ENCODE measurements around the gene FCGR1A. TPM values are rescaled to one million over a fixed set of nuclear protein-coding genes. Genes with fewer than 3 reads are reported as not detected.
"Not testable (repeated sequence)": the region's sequence is repeated elsewhere in the genome, so short reads cannot be mapped to it uniquely, and the experiment has no call there.

The FCGR1A gene
- total and polyA plus RNA-seq, 2 of the 4 experiments (the other 2 are of a cell fraction), result not detected

DNA sequence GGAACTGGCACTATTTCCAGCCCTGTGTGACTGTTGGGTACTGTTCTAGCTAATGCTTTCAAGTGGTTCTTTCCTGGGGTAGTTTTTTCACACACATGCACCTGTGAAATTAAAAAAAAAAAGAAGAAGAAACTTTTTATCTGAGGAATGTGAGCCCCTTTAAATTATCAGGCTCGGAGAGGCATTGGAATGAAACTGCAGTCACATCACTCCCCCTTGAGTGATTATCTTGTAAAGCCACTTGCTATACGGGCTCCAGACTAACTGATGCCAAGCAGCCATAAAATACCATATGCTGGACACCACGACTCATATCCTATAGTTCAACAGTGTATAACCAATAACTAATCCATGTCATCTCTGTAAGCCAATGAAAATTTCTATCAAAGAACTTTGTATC lies 5.4 kb upstream of the FCGR1A start:
- H4K8ac ChIP-seq (ENCODE audit: low read depth in 2 of 2, low read length in 2 of 2); ATAC-seq (ENCODE audit: low read depth); H2AFZ ChIP-seq (replicated peaks; ENCODE audit: low read length, poor library complexity); H3K4ac ChIP-seq (ENCODE audit: low read depth, low read length); intact Hi-C loops (cut with micrococcal nuclease); H3K9ac ChIP-seq (ENCODE audit: low read depth, low read length); H4K91ac ChIP-seq (ENCODE audit: insufficient read depth, low read depth, low read length); DNase-seq; H3K14ac ChIP-seq (replicated peaks; ENCODE audit: low read depth, low read length); H2BK5ac ChIP-seq (ENCODE audit: low read depth, low read length, poor library complexity, severe bottlenecking); BruUV-seq (replicated peaks); dilution Hi-C loops (cut with HindIII; ENCODE audit: low sequenced_read_pairs, unreplicated experiment); H2AK5ac ChIP-seq (ENCODE audit: low read depth, low read length); H3K36me3 ChIP-seq (ENCODE audit: control insufficient read depth, insufficient read depth, low read length); H3K27ac ChIP-seq (ENCODE audit: insufficient read depth, low read length); H3K18ac ChIP-seq (ENCODE audit: low read depth, low read length); H2BK20ac ChIP-seq (ENCODE audit: low read depth, low read length); POLR2A ChIA-PET (ENCODE audit: unreplicated experiment); in situ Hi-C loops (cut with MboI; ENCODE audit: low sequenced_read_pairs); H3K9me1 ChIP-seq (ENCODE audit: insufficient read depth, low read length); H2AK9ac ChIP-seq (replicated peaks; ENCODE audit: low read depth, low read length, poor library complexity); H2BK15ac ChIP-seq (ENCODE audit: low read depth, low read length); H3K4me2 ChIP-seq (ENCODE audit: low read depth, low read length); H3K23ac ChIP-seq (ENCODE audit: low read depth, low read length); H3K56ac ChIP-seq (ENCODE audit: extremely low read depth, insufficient read depth, low read length); H4K20me1 ChIP-seq (ENCODE audit: insufficient read depth, low read length); H3K4me1 ChIP-seq (ENCODE audit: control insufficient read depth, insufficient read depth, low read length); CTCF ChIA-PET; H3K27me3 ChIP-seq (ENCODE audit: control insufficient read depth, insufficient read depth, low read length); H3K9me3 ChIP-seq (ENCODE audit: control insufficient read depth, insufficient read depth, low read length); H3K4me3 ChIP-seq (ENCODE audit: insufficient read depth, low read depth, low read length); H4K5ac ChIP-seq (ENCODE audit: low read depth, low read length); H2BK120ac ChIP-seq (ENCODE audit: low read depth, low read length); H3K79me1 ChIP-seq (ENCODE audit: low read depth in 1 of 2, low read length in 2 of 2): not testable (repeated sequence)
- WGBS, 2 experiments (ENCODE audit: extremely low coverage in 2 of 2, insufficient read length in 1 of 2), result no CpG with 5 or more reads among the region's 3 CpGs

DNA sequence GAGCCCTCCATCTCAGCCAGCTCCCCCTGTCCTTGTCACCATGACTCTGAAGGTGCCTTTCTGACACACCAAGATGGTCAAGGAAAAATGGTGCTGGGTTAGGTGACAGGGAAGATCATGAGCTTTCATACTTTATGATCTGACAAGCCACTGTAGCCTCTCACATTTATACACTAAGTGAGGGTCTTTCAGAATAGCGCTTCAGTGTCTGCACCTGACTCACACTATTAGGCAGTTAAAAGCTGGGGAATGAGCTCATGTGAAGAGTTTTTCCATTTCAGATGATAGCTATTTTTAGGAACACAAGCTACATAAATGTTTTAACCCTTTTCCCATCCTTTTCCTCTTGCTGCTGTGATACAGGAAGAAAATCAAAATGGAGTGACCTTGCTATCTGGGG lies 4.2 kb upstream of the FCGR1A start:
- H3K9ac ChIP-seq (ENCODE audit: low read depth, low read length); H2AK9ac ChIP-seq (replicated peaks; ENCODE audit: low read depth, low read length, poor library complexity); H3K56ac ChIP-seq (ENCODE audit: extremely low read depth, insufficient read depth, low read length); H4K8ac ChIP-seq (ENCODE audit: low read depth in 2 of 2, low read length in 2 of 2); BruUV-seq (replicated peaks); H3K14ac ChIP-seq (replicated peaks; ENCODE audit: low read depth, low read length); H3K27ac ChIP-seq (ENCODE audit: insufficient read depth, low read length); dilution Hi-C loops (cut with HindIII; ENCODE audit: low sequenced_read_pairs, unreplicated experiment); H2BK15ac ChIP-seq (ENCODE audit: low read depth, low read length); H3K18ac ChIP-seq (ENCODE audit: low read depth, low read length); intact Hi-C loops (cut with micrococcal nuclease); H3K23ac ChIP-seq (ENCODE audit: low read depth, low read length); POLR2A ChIA-PET (ENCODE audit: unreplicated experiment); DNase-seq; H2BK20ac ChIP-seq (ENCODE audit: low read depth, low read length); in situ Hi-C loops (cut with MboI; ENCODE audit: low sequenced_read_pairs); H3K79me1 ChIP-seq (ENCODE audit: low read depth in 1 of 2, low read length in 2 of 2); H2AK5ac ChIP-seq (ENCODE audit: low read depth, low read length); H3K9me3 ChIP-seq (ENCODE audit: control insufficient read depth, insufficient read depth, low read length); H2AFZ ChIP-seq (replicated peaks; ENCODE audit: low read length, poor library complexity); H4K5ac ChIP-seq (ENCODE audit: low read depth, low read length); H3K4me3 ChIP-seq (ENCODE audit: insufficient read depth, low read depth, low read length); H3K36me3 ChIP-seq (ENCODE audit: control insufficient read depth, insufficient read depth, low read length); H4K20me1 ChIP-seq (ENCODE audit: insufficient read depth, low read length); CTCF ChIA-PET; H3K4ac ChIP-seq (ENCODE audit: low read depth, low read length); ATAC-seq (ENCODE audit: low read depth); H2BK120ac ChIP-seq (ENCODE audit: low read depth, low read length); H3K4me2 ChIP-seq (ENCODE audit: low read depth, low read length); H3K4me1 ChIP-seq (ENCODE audit: control insufficient read depth, insufficient read depth, low read length); H3K9me1 ChIP-seq (ENCODE audit: insufficient read depth, low read length); H4K91ac ChIP-seq (ENCODE audit: insufficient read depth, low read depth, low read length); H2BK5ac ChIP-seq (ENCODE audit: low read depth, low read length, poor library complexity, severe bottlenecking); H3K27me3 ChIP-seq (ENCODE audit: control insufficient read depth, insufficient read depth, low read length): not testable (repeated sequence)
- WGBS, 2 experiments (ENCODE audit: extremely low coverage in 2 of 2, insufficient read length in 1 of 2), result no CpG with 5 or more reads among the region's 1 CpG

All from IMR-90 (cell line).